Endothelial cell of umbilical vein (primary cell): ENCODE data around the gene CLEC16A. TPM values are rescaled to one million over a fixed set of nuclear protein-coding genes. Genes with fewer than 3 reads are reported as not detected.

Source experiments
- BruUV-seq: library from RNA; stranded (reverse); fragments of 400-500 nt; replicated peaks from 2 replicates; lab custom pipeline; 2021; lab: Mats Ljungman, UMichigan
- CTCF ChIA-PET: fragments of 300-600, 350-600 bp; sonication (Branson Sonifier 250); formaldehyde crosslinking; loops from one replicate; lab custom pipeline; 2021; ENCODE audit warnings: antibody characterized with exemption, inconsistent platforms; lab: Charles Lee
- POLR2A ChIA-PET: fragments of 300-600, 350-600 bp; sonication (Branson Sonifier 250); formaldehyde crosslinking; loops from one replicate; lab custom pipeline; 2021; ENCODE audit warnings: antibody characterized with exemption, inconsistent platforms; lab: Charles Lee
- DNase-seq: peaks from one replicate; pipeline ENCODE4 v3.0.0-alpha.2; 2011; ENCODE audit warnings: low read depth, low spot score
- FAIRE-seq: peaks from 2 replicates; lab custom pipeline; 2011; peaks lifted over from hg19 to GRCh38; lab: Jason Lieb, UNC
- H2AFZ ChIP-seq: 2 replicates; pipeline ENCODE4 v1.6.0; 2012; ENCODE audit warnings: low read depth, low read length, control low read depth, inconsistent platforms
- H3K27ac ChIP-seq: 2 replicates; pipeline ENCODE4 v1.5.1; 2011; ENCODE audit warnings: low read depth, mild to moderate bottlenecking, control low read depth, low read length, moderate library complexity; ENCODE audit not compliant: insufficient read depth
- H3K27me3 ChIP-seq, 2 experiments: 2 replicates each; pipeline versions ENCODE4 v1.6.0 to v1.6.1; 2011; ENCODE audit warnings: low read length in 2 of 2, mixed read lengths in 1 of 2; ENCODE audit not compliant: control insufficient read depth in 2 of 2, insufficient read depth in 2 of 2
- H3K36me3 ChIP-seq, 2 experiments: 2 replicates in 1 of 2; 3 replicates in 1 of 2; pipeline ENCODE4 v1.5.1; 2011; ENCODE audit warnings: low read length in 2 of 2, mild to moderate bottlenecking in 1 of 2, moderate library complexity in 1 of 2; ENCODE audit not compliant: control insufficient read depth in 2 of 2, insufficient read depth in 2 of 2; ENCODE audit errors: extremely low read depth in 1 of 2
- H3K4me1 ChIP-seq: 3 replicates; pipeline ENCODE4 v1.5.1; 2011; ENCODE audit warnings: mild to moderate bottlenecking, low read length; ENCODE audit not compliant: control insufficient read depth, insufficient read depth; ENCODE audit errors: extremely low read depth
- H3K4me2 ChIP-seq: 2 replicates; pipeline ENCODE4 v1.6.1; 2011; ENCODE audit warnings: low read length, control low read depth, mixed read lengths; ENCODE audit not compliant: insufficient read depth
- H3K4me3 ChIP-seq, 3 experiments: fragments of 200-600 bp in 1 of 3; sonication (generic), shearing (Covaris generic) in 1 of 3; replicated peaks in 1 of 3; 2 replicates each; pipeline ENCODE4 v1.5.1; 2011 to 2016; ENCODE audit warnings: control low read depth in 3 of 3, low read length in 3 of 3, mild to moderate bottlenecking in 2 of 3, inconsistent platforms in 1 of 3, low read depth in 1 of 3, moderate library complexity in 1 of 3; ENCODE audit not compliant: insufficient read depth in 1 of 3
- H3K79me2 ChIP-seq: 2 replicates; pipeline ENCODE4 v1.6.0; 2012; ENCODE audit warnings: low read length, inconsistent platforms; ENCODE audit not compliant: control insufficient read depth, insufficient read depth
- H3K9ac ChIP-seq: replicated peaks from 2 replicates; pipeline ENCODE3; 2011; ENCODE audit warnings: low read length, control low read depth; ENCODE audit not compliant: insufficient read depth; ENCODE audit errors: extremely low read depth
- H3K9me1 ChIP-seq: replicated peaks from 3 replicates; pipeline ENCODE4 v1.6.0; 2011; ENCODE audit warnings: mild to moderate bottlenecking, low read length; ENCODE audit not compliant: control insufficient read depth, insufficient read depth; ENCODE audit errors: extremely low read depth
- H3K9me3 ChIP-seq: replicated peaks from 2 replicates; pipeline ENCODE4 v1.5.1; 2012; ENCODE audit warnings: low read length, inconsistent platforms; ENCODE audit not compliant: control insufficient read depth, insufficient read depth
- H4K20me1 ChIP-seq: replicated peaks from 2 replicates; pipeline ENCODE3; 2011; ENCODE audit warnings: mild to moderate bottlenecking, low read length; ENCODE audit not compliant: control insufficient read depth, insufficient read depth; ENCODE audit errors: extremely low read depth
- EZH2 ChIP-seq: IDR thresholded peaks from 2 replicates; pipeline ENCODE4 v1.6.1; 2012; ENCODE audit warnings: borderline replicate concordance, low read depth, mild to moderate bottlenecking, moderate library complexity, low read length, inconsistent platforms; ENCODE audit not compliant: severe bottlenecking
- FOS ChIP-seq: IDR thresholded peaks from 2 replicates; pipeline ENCODE4 v1.6.1; 2011; ENCODE audit warnings: mild to moderate bottlenecking, low read length, moderate library complexity, borderline replicate concordance; ENCODE audit not compliant: insufficient read depth
- GATA2 ChIP-seq: IDR thresholded peaks from 2 replicates; pipeline ENCODE4 v1.7.0; 2011; ENCODE audit warnings: low read depth, mild to moderate bottlenecking, moderate library complexity, mixed read lengths, low read length; ENCODE audit not compliant: insufficient read length, insufficient read depth
- JUN ChIP-seq: IDR thresholded peaks from 2 replicates; pipeline ENCODE4 v1.6.1; 2011; ENCODE audit warnings: borderline replicate concordance, low read depth; ENCODE audit not compliant: insufficient read length, insufficient read depth
- MYC ChIP-seq: IDR thresholded peaks from one replicate; pipeline ENCODE4 v1.6.1; 2011; ENCODE audit warnings: mild to moderate bottlenecking, low read depth, low read length
- POLR2A ChIP-seq: IDR thresholded peaks from 2 replicates; pipeline ENCODE4 v1.6.1; 2012; ENCODE audit warnings: low read depth, mild to moderate bottlenecking, control low read depth, low read length
- POLR2AphosphoS5 ChIP-seq: IDR thresholded peaks from 2 replicates; pipeline ENCODE4 v1.6.1; 2012; ENCODE audit warnings: low read depth, mild to moderate bottlenecking, control low read depth, low read length, moderate library complexity; ENCODE audit not compliant: insufficient read depth
- dilution Hi-C: fragments of 300-500 bp; cut with MboI; formaldehyde crosslinking; loops from one replicate; pipeline ENCODE4 v1.15.0; 2019; ENCODE audit warnings: low sequenced_read_pairs; ENCODE audit not compliant: extremely low pct_ligation_motif_present
- intact Hi-C: fragments of 100-400 bp; cut with micrococcal nuclease; formaldehyde crosslinking; loops from one replicate; pipeline ENCODE4 v1.10.0; 2022
- polyA plus RNA-seq, 4 experiments: library from polyadenylated mRNA; depleted of rRNA in 3 of 4; stranded (reverse) in 3 of 4; unstranded in 1 of 4; fragments of >200 nt; gene quantifications; 2 replicates each; pipeline versions ENCODE4 v1.2.1 to v1.2.3, GENCODE V29; 2011 to 2012; ENCODE audit warnings: missing spikeins in 1 of 4
- total RNA-seq: library from RNA; stranded (reverse); gene quantifications from 2 replicates; pipeline ENCODE4 v1.2.3, GENCODE V29; 2021
- TF ChIP-seq, protein P1 (sequence below): IDR thresholded peaks from 2 replicates; pipeline ENCODE4 v1.6.1; 2011; ENCODE audit not compliant: insufficient read depth, insufficient read length
- TF ChIP-seq, protein P2 (sequence below), 2 donors: IDR thresholded peaks; 1 replicate in 1 of 2; 2 replicates in 1 of 2; pipeline ENCODE4 v1.5.1; 2011; ENCODE audit warnings: low read length in 2 of 2, mild to moderate bottlenecking in 2 of 2, moderate library complexity in 2 of 2, control low read depth in 1 of 2, inconsistent platforms in 1 of 2, low read depth in 1 of 2; ENCODE audit not compliant: insufficient read depth in 1 of 2; ENCODE audit errors: extremely low read depth in 1 of 2

Gene CLEC16A
- total and polyA plus RNA-seq, 2 donors (not counting 3 experiments of a cell fraction or from before 2014, with no cell fraction given): 11.4 to 23.3 TPM

DNA sequence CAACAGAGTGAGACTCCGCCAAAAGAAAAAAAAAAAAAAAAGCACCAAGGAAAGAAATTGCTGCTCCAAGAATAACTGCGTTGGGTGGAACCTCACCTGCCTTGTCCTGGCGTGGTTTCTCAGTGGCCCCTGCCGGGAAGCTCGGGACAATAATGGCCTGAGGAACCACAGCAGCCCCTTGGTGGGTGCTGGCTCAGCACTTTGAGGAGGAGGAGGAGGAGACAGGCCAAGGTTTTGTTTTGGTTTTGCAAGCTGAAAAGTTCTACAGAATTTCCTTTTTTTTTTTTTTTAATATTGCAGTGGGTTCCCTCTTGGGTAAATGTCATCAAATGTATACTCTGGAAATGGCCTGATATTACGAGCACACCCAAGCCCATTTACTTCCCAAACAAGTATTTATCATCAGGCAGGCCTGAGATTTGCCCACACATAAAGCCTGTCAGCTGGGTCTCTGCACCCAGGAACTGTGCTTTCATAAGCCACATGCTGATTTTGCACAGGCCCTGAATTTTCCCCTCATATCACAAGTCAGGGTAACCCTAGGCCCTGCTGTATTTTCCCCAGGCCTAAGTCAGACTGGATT, 233.3 kb downstream of the CLEC16A start:
- dilution Hi-C loops (no loop called here), intact Hi-C loops (no loop called here)
- Histone ChIP-seq H3K9me1 (no peaks in the 10 kb centered on the region), H3K27me3 (no peaks in the 10 kb centered on the region), H3K27ac (no peak overlapping the region), H2AFZ (no peak overlapping the region), H3K9ac (no peak overlapping the region), H3K79me2 (no peaks in the 10 kb centered on the region), H3K4me2 (no peak overlapping the region), H4K20me1 (no peaks in the 10 kb centered on the region), H3K4me1 (no peaks in the 10 kb centered on the region), H3K9me3 (no peaks in the 10 kb centered on the region), H3K36me3 (peaks cover 0 to 2% of the 10 kb centered on the region in 2 experiments), H3K4me3 (no peak overlapping the region)
- DNase-seq: no peak
- TF ChIP-seq GATA2 (no peak), MYC (no peak), FOS (no peak), POLR2A (no peak), EZH2 (no peak), JUN (no peak), POLR2AphosphoS5 (no peak)
- TF ChIP-seq, protein P1, sequence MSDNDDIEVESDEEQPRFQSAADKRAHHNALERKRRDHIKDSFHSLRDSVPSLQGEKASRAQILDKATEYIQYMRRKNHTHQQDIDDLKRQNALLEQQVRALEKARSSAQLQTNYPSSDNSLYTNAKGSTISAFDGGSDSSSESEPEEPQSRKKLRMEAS: no peak
- TF ChIP-seq, protein P2, sequence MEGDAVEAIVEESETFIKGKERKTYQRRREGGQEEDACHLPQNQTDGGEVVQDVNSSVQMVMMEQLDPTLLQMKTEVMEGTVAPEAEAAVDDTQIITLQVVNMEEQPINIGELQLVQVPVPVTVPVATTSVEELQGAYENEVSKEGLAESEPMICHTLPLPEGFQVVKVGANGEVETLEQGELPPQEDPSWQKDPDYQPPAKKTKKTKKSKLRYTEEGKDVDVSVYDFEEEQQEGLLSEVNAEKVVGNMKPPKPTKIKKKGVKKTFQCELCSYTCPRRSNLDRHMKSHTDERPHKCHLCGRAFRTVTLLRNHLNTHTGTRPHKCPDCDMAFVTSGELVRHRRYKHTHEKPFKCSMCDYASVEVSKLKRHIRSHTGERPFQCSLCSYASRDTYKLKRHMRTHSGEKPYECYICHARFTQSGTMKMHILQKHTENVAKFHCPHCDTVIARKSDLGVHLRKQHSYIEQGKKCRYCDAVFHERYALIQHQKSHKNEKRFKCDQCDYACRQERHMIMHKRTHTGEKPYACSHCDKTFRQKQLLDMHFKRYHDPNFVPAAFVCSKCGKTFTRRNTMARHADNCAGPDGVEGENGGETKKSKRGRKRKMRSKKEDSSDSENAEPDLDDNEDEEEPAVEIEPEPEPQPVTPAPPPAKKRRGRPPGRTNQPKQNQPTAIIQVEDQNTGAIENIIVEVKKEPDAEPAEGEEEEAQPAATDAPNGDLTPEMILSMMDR (IDR thresholded peaks at IDR 0.05; ENCODE audit: extremely low read depth in 1 of 2, insufficient read depth in 1 of 2, low read depth in 1 of 2, low read length in 2 of 2): no peak
- CTCF ChIA-PET: interaction anchor here (1.5 to 1.8 kb wide), 2 partner anchors 16 to 207 kb away, joined by 4 to 6 read pairs; no protein-coding TSS in a partner anchor
- no peak for FAIRE-seq
- no TSS peak for BruUV-seq
- POLR2A ChIA-PET: no interaction called here
